A673 (cell line): ENCODE data around the gene FOXN3. TPM values are rescaled to one million over a fixed set of nuclear protein-coding genes. Genes with fewer than 3 reads are reported as not detected.
"Not testable (repeated sequence)": the region's sequence is repeated elsewhere in the genome, so short reads cannot be mapped to it uniquely, and the experiment has no call there.

ENCODE experiments used
- BruUV-seq: library from RNA; stranded (reverse); fragments of 400-500 nt; replicated peaks from 2 replicates; lab custom pipeline; 2021; lab: Mats Ljungman, UMichigan
- CTCF ChIA-PET: fragments of 300-600 bp; sonication (Branson Sonifier 250); formaldehyde crosslinking; loops from one replicate; lab custom pipeline; 2022; ENCODE audit warnings: antibody characterized with exemption; lab: Charles Lee
- POLR2A ChIA-PET: fragments of 300-600 bp; sonication (Branson Sonifier 250); formaldehyde crosslinking; loops from one replicate; lab custom pipeline; 2022; ENCODE audit warnings: antibody characterized with exemption; ENCODE audit not compliant: low non-redundant PET; lab: Charles Lee
- DNase-seq: peaks from one replicate; pipeline ENCODE4 v3.0.0-alpha.2; 2015; ENCODE audit warnings: low spot score
- H3K27ac ChIP-seq: fragments of 200-600 bp; sonication (generic); 2 replicates; pipeline ENCODE4 v1.5.1; 2016; ENCODE audit warnings: mixed run types, low read depth, mild to moderate bottlenecking, mixed read lengths, antibody characterized with exemption, low read length; ENCODE audit not compliant: poor library complexity, severe bottlenecking
- H3K27me3 ChIP-seq: fragments of 200-600 bp; sonication (generic); replicated peaks from 2 replicates; pipeline ENCODE4 v1.6.1; 2017; ENCODE audit warnings: mixed run types, low read depth, mild to moderate bottlenecking, mixed read lengths, antibody characterized with exemption, low read length; ENCODE audit not compliant: insufficient read depth, poor library complexity
- H3K36me3 ChIP-seq: fragments of 200-600 bp; sonication (generic); 2 replicates; pipeline ENCODE4 v1.6.1; 2016; ENCODE audit warnings: mixed run types, mild to moderate bottlenecking, mixed read lengths, antibody characterized with exemption, low read length; ENCODE audit not compliant: insufficient read depth, poor library complexity, severe bottlenecking
- H3K4me1 ChIP-seq: fragments of 200-600 bp; sonication (generic); 2 replicates; pipeline ENCODE4 v1.6.1; 2017; ENCODE audit warnings: mixed run types, mild to moderate bottlenecking, mixed read lengths, antibody characterized with exemption, low read length; ENCODE audit not compliant: insufficient read depth, poor library complexity, severe bottlenecking
- H3K4me3 ChIP-seq: fragments of 200-600 bp; sonication (generic); 2 replicates; pipeline ENCODE4 v1.5.1; 2016; ENCODE audit warnings: low read depth, mixed run types, mild to moderate bottlenecking, mixed read lengths, low read length; ENCODE audit not compliant: poor library complexity, severe bottlenecking
- H3K9me3 ChIP-seq: fragments of 200-600 bp; sonication (generic); 2 replicates; pipeline ENCODE4 v1.6.1; 2016; ENCODE audit warnings: mixed run types, low read depth, mild to moderate bottlenecking, mixed read lengths, antibody characterized with exemption, low read length; ENCODE audit not compliant: poor library complexity, severe bottlenecking
- CTCF ChIP-seq: fragments of 300-800, 200-600 bp; sonication (generic); conservative IDR thresholded peaks from 2 replicates; pipeline ENCODE4 v1.5.1; 2017; ENCODE audit warnings: low read depth, mild to moderate bottlenecking, antibody characterized with exemption, low read length, moderate library complexity, mixed read lengths
- EZH2 ChIP-seq: fragments of 200-600 bp; sonication (generic); IDR thresholded peaks from 2 replicates; pipeline ENCODE4 v1.6.1; 2017; ENCODE audit warnings: borderline replicate concordance, low read depth, mild to moderate bottlenecking, mixed read lengths, antibody characterized with exemption, low read length; ENCODE audit not compliant: poor library complexity, severe bottlenecking
- intact Hi-C: fragments of 100-400 bp; cut with micrococcal nuclease; formaldehyde crosslinking; loops from one replicate; pipeline ENCODE4 v1.10.0; 2022; ENCODE audit not compliant: unreplicated experiment
- total RNA-seq: library from RNA; stranded (reverse); gene quantifications from 2 replicates; pipeline ENCODE4 v1.2.3, GENCODE V29; 2021

FOXN3 gene
- total RNA-seq, 1 experiment from 2014 or later: 15.3 TPM

- Histone ChIP-seq H3K9me3 (no peaks in the 10 kb centered on the region), H3K36me3 (no peaks in the 10 kb centered on the region), H3K27ac (no peak overlapping the region), H3K4me3 (no peak overlapping the region), H3K27me3 (no peaks in the 10 kb centered on the region), H3K4me1 (no peaks in the 10 kb centered on the region)
- no peak for DNase-seq
- POLR2A ChIA-PET: no interaction called here
- no TSS peak for BruUV-seq
- TF ChIP-seq EZH2 (no peak), CTCF (no peak)
- CTCF ChIA-PET: interaction anchor here (0.5 kb wide), 1 partner anchor 1254 kb away, joined by 3 read pairs; no protein-coding TSS in a partner anchor
- intact Hi-C loops: no loop called here
Measured at GRCh38 chr14:89114109-89114508, 302.9 kb downstream of the FOXN3 start.

- H3K27me3 ChIP-seq: no peaks in the 10 kb centered on the region
Measured at GRCh38 chr14:89112720-89113119, 304.3 kb downstream of the FOXN3 start.

GRCh38 chr14:89111766-89112543, 305.1 kb downstream of the FOXN3 start:
- H3K4me3 ChIP-seq, H3K9me3 ChIP-seq, BruUV-seq, H3K36me3 ChIP-seq, DNase-seq, H3K27me3 ChIP-seq, H3K4me1 ChIP-seq, POLR2A ChIA-PET, H3K27ac ChIP-seq, CTCF ChIA-PET, intact Hi-C loops: not testable (repeated sequence)

More at GRCh38 chr14:89112720-89113119, 304.3 kb downstream of the FOXN3 start:
- no peak overlapping the region for H3K4me3 ChIP-seq
- POLR2A ChIA-PET: interaction anchor here (0.6 kb wide), 1 partner anchor 16 kb away, joined by 4 read pairs; no protein-coding TSS in a partner anchor
- no peak for TF ChIP-seq EZH2
- TF ChIP-seq CTCF: no peak
- H3K4me1 ChIP-seq: no peaks in the 10 kb centered on the region
- intact Hi-C loops: no loop called here
- no peaks in the 10 kb centered on the region for H3K9me3 ChIP-seq
- H3K36me3 ChIP-seq: no peaks in the 10 kb centered on the region
- CTCF ChIA-PET: no interaction called here
- no peak for DNase-seq
- BruUV-seq: no TSS peak
- H3K27ac ChIP-seq: no peak overlapping the region

- POLR2A ChIA-PET: not testable (repeated sequence)
Measured at GRCh38 chr14:89111232-89111631, 305.8 kb downstream of the FOXN3 start.

More at GRCh38 chr14:89111232-89111631, 305.8 kb downstream of the FOXN3 start:
- H3K27ac ChIP-seq, CTCF ChIA-PET, H3K9me3 ChIP-seq, H3K4me3 ChIP-seq, intact Hi-C loops, BruUV-seq, H3K36me3 ChIP-seq, DNase-seq, H3K27me3 ChIP-seq, H3K4me1 ChIP-seq: not testable (repeated sequence)
